ENCODE data around the gene PEX6.
"Not testable (repeated sequence)": the region's sequence is repeated elsewhere in the genome, so short reads cannot be mapped to it uniquely, and the experiment has no call there.

- TF ChIP-seq CTCF (IDR thresholded peaks at IDR 0.05; ENCODE audit: extremely low read depth in 1 of 2, insufficient read depth in 1 of 2, low read depth in 1 of 2, low read length in 2 of 2); FOS (IDR thresholded peaks at IDR 0.05; ENCODE audit: borderline replicate concordance, insufficient read depth, low read length); MAX (IDR thresholded peaks at IDR 0.05; ENCODE audit: insufficient read depth, insufficient read length); POLR2A (IDR thresholded peaks at IDR 0.05; ENCODE audit: low read depth, low read length): not testable (repeated sequence)
Observed at GRCh38 chr6:42998205-42998604, 19.2 kb upstream of the PEX6 start.

Measured in endothelial cell of umbilical vein (primary cell).